ENCODE data around the gene CUL9. TPM values are rescaled to one million over a fixed set of nuclear protein-coding genes. Genes with fewer than 3 reads are reported as not detected.

The CUL9 gene
- total RNA-seq, 4 donors from 2014 or later = 26.2 to 50.9 (median 32.5) TPM

DNA sequence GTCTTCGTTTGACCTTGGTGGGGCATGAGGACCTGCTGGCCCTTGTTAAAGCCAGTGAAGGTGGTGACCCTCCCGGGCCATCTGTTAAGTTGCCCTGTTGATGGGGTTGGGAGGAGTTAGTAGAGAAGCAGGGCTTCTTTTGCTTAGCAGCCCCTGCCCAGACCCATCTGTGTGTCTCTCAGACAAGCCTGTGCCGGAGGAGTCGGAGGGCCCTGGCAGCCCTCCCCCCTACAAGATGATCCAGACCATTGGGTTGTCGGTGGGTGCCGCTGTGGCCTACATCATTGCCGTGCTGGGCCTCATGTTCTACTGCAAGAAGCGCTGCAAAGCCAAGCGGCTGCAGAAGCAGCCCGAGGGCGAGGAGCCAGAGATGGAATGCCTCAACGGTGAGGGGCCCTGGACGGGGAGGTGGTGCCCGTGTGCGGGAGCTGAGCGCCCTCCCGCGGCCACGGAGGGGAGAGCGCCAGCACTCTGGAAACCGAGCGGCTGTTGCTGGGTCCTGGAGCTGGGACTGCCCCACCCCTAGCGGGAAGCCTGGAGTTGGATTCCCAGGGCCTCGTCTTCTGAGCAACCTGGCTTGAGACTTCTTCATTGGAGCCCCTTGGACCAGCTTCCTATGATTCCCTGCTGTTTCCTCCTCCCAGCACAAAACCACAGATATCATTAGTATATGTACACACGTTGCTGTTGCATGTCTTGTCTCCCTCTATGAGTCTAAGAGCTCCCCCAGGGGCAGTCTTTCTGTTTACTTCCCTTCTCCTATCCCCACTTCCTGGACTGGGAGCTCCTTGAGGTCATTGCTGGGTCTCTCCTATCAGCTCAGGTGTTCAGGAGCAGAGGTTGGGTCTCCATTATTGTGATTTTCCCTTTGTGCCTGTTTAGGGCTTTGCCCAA lies 38.5 kb upstream of the CUL9 start:
- no peak overlapping the region for H3K4me3 ChIP-seq
- H3K36me3 ChIP-seq = peaks cover 5 to 48% (median 5%) of the 10 kb centered on the region in 3 donors
- TF ChIP-seq POLR2A (IDR thresholded peaks at IDR 0.05) = no peak
- TF ChIP-seq, protein P1, sequence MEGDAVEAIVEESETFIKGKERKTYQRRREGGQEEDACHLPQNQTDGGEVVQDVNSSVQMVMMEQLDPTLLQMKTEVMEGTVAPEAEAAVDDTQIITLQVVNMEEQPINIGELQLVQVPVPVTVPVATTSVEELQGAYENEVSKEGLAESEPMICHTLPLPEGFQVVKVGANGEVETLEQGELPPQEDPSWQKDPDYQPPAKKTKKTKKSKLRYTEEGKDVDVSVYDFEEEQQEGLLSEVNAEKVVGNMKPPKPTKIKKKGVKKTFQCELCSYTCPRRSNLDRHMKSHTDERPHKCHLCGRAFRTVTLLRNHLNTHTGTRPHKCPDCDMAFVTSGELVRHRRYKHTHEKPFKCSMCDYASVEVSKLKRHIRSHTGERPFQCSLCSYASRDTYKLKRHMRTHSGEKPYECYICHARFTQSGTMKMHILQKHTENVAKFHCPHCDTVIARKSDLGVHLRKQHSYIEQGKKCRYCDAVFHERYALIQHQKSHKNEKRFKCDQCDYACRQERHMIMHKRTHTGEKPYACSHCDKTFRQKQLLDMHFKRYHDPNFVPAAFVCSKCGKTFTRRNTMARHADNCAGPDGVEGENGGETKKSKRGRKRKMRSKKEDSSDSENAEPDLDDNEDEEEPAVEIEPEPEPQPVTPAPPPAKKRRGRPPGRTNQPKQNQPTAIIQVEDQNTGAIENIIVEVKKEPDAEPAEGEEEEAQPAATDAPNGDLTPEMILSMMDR (IDR thresholded peaks at IDR 0.05) = peak; percentile 83 to 98 (median 92)
- intact Hi-C loops (cut with DNase I) = loop anchor here (5.0 to 10.0 kb wide), 2 partner anchors 71 to 239 kb away; no protein-coding TSS in a partner anchor
- DNase-seq = no peak
- 3 to 34% methylated on average over 5 to 6 of the region's 25 CpGs for WGBS, 2 donors
- no peaks in the 10 kb centered on the region for H3K27me3 ChIP-seq
- peaks cover 0 to 17% (median 11%) of the 10 kb centered on the region in 3 donors for H3K4me1 ChIP-seq
- H3K27ac ChIP-seq = peak overlapping the region in 3 of 4 donors; percentile 32 to 61 (median 38)
- H3K9me3 ChIP-seq = no peaks in the 10 kb centered on the region

DNA sequence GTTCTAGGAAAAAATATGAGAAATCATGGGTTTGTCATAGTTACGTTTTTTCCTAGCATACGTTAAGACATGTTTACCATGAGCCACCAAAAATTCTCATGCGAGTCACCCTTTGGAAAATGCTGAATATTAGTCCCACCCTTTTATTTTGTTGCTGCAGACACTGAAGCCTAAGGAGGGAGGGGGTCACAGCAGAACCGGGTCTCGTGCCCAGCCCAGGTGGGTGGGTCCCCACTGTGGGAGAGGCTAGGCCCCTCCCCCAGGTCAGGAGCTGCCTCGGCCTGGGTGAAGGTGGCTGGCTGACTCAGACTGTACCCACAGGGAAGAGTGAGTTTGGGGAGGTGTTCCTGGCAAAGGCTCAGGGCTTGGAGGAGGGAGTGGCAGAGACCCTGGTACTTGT lies 37.1 kb upstream of the CUL9 start:
- intact Hi-C loops (cut with DNase I) = loop anchor here (5.0 to 10.0 kb wide), 2 partner anchors 73 to 240 kb away; no protein-coding TSS in a partner anchor
- 44 to 53% methylated on average over 3 to 5 of the region's 6 CpGs for whole genome bisulfite sequencing, 2 donors

DNA sequence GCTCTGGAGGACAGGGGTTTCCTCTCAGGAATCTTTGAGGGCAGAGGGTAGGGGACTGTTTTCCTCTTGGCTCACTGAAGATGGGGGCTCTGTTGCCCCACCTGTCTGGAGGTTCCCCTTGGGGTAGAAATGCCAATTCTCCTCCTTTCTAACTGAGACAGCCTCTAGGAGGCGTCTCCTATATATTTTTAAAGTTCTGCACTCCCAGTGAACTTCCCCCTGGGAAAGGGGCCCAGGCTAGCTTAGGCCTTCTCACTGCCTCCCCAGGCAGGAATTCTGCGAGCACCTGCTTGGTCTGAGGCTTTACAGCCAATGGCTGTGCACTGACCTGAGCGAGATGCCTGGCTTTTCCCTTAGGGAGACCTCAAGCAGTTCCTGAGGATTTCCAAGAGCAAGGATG lies 35.7 kb upstream of the CUL9 start:
- Histone ChIP-seq H3K9me3 (no peaks in the 10 kb centered on the region), H3K4me1 (peaks cover 0 to 22% (median 11%) of the 10 kb centered on the region in 3 donors), H3K36me3 (peaks cover 5 to 35% (median 5%) of the 10 kb centered on the region in 3 donors), H3K27me3 (no peaks in the 10 kb centered on the region), H3K4me3 (no peak overlapping the region), H3K27ac (no peak overlapping the region)
- TF ChIP-seq, protein P1 (IDR thresholded peaks at IDR 0.05) = no peak
- TF ChIP-seq POLR2A (IDR thresholded peaks at IDR 0.05) = no peak
- intact Hi-C loops (cut with DNase I) = loop anchor here (10.0 kb wide), 1 partner anchor 241 kb away; no protein-coding TSS in a partner anchor
- WGBS, 2 donors = 83% methylated on average over 2 of the region's 3 CpGs; no CpG with 5 or more reads in 1 of the 2 donors
- DNase-seq = no peak

More for the DNA sequence above, 37.1 kb upstream of the CUL9 start:
- Histone ChIP-seq H3K9me3 (no peaks in the 10 kb centered on the region), H3K4me1 (peaks cover 0 to 17% (median 11%) of the 10 kb centered on the region in 3 donors), H3K27me3 (no peaks in the 10 kb centered on the region), H3K27ac (no peak overlapping the region), H3K4me3 (no peak overlapping the region), H3K36me3 (peaks cover 5 to 35% (median 5%) of the 10 kb centered on the region in 3 donors)
- TF ChIP-seq POLR2A (IDR thresholded peaks at IDR 0.05) = no peak
- TF ChIP-seq, protein P1 (IDR thresholded peaks at IDR 0.05) = no peak
- no peak for DNase-seq

DNA sequence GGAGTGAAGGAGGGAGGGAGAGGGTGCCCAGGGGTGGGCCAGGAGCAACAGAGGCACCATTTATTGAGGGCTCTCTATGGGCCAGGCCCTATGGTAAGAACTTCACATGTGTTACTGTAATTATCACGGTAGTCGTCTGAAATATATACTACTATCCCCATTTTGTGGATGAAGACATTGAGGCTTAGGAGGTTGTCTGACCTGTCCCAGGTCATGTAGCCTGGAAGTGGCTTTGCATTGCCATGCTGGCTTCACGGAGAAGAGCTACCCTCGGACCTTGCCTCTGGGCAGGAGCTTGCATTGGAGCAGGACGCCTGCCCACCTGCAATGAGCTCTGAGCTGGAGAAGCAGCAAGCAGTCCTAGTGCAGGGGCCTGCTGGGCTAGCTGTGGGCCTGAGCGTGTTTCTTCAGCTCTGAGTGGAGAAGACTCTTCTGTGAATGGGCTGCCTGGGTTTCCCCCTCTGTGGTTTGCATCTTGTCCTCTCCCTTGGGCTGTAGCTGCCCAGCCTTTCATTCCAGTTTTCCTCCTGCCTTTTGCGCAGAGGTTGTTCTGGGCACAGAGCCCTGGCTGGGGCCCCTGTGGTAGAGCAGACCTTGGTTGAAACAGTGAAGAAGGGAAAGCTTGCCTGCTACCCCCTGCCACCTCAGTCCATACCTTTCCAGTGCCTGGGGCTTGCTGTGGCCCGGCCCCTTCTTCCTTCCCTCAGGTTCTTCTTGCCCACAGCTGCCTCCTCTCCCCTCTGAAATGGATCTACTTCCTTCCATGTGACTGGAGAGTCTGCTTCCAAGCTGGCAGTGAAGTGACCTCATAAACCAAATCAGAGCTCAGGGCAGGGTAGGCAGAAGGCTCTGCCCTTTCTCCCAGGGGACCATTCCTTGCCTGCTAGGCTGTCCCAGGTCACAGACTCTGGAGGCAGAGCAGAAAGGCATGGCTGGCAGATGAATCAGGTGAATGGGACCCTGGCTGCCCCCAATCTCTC lies 35.0 kb upstream of the CUL9 start:
- Histone ChIP-seq H3K4me1 (peaks cover 0 to 22% (median 11%) of the 10 kb centered on the region in 3 donors), H3K36me3 (peaks cover 5 to 33% (median 5%) of the 10 kb centered on the region in 3 donors), H3K4me3 (no peak overlapping the region), H3K27me3 (no peaks in the 10 kb centered on the region), H3K9me3 (no peaks in the 10 kb centered on the region), H3K27ac (no peak overlapping the region)
- WGBS, 2 donors = 77 to 92% methylated on average over 5 of the region's 8 CpGs
- DNase-seq = no peak
- no peak for TF ChIP-seq POLR2A (IDR thresholded peaks at IDR 0.05)
- TF ChIP-seq, protein P1 (IDR thresholded peaks at IDR 0.05) = no peak
- intact Hi-C loops (cut with DNase I) = loop anchor here (10.0 kb wide), 1 partner anchor 242 kb away; no protein-coding TSS in a partner anchor

Measured in esophagus squamous epithelium (tissue), 5 donors.